ENCODE measurements around the gene DCANP1. TPM values are rescaled to one million over a fixed set of nuclear protein-coding genes. Genes with fewer than 3 reads are reported as not detected.
"Not testable (repeated sequence)": the region's sequence is repeated elsewhere in the genome, so short reads cannot be mapped to it uniquely, and the experiment has no call there.

DCANP1 gene
- polyA plus RNA-seq = 0.45 TPM
- long read RNA-seq, donor 1 = 0 reads
- long read RNA-seq, donor 2, partial matches to known transcripts = 0 of 2 reads
- long read RNA-seq, donor 2, other reads (novel, unspliced or antisense) = 0 of 2 reads
- long read RNA-seq, donor 3, transcript DCANP1-201 (1 exons, 3,135 nt) = major isoform, 5 of 5 reads
- long read RNA-seq, donor 3, partial matches to known transcripts = 0 of 5 reads
- long read RNA-seq, donor 3, other reads (novel, unspliced or antisense) = 0 of 5 reads
- long read RNA-seq, donor 4, partial matches to known transcripts = 0 of 1 reads
- long read RNA-seq, donor 4, other reads (novel, unspliced or antisense) = 0 of 1 reads
- long read RNA-seq, donor 5, partial matches to known transcripts = 0 of 3 reads
- long read RNA-seq, donor 5, other reads (novel, unspliced or antisense) = 0 of 3 reads
- long read RNA-seq, donor 6 = 0 reads
- long read RNA-seq, donor 7 = 0 reads
- long read RNA-seq, donor 8, partial matches to known transcripts = 0 of 3 reads
- long read RNA-seq, donor 8, other reads (novel, unspliced or antisense) = 0 of 3 reads
- long read RNA-seq, donor 9, partial matches to known transcripts = 0 of 1 reads
- long read RNA-seq, donor 9, other reads (novel, unspliced or antisense) = 0 of 1 reads
- long read RNA-seq, donor 10, partial matches to known transcripts = 0 of 3 reads
- long read RNA-seq, donor 10, other reads (novel, unspliced or antisense) = 0 of 3 reads
- long read RNA-seq, donor 11, partial matches to known transcripts = 0 of 1 reads
- long read RNA-seq, donor 11, other reads (novel, unspliced or antisense) = 0 of 1 reads

- no peak within 1 kb of the TSS for H3K4me3 ChIP-seq (ENCODE audit: low read length)
- no CpG with 5 or more reads among the region's 5 CpGs for WGBS (ENCODE audit: insufficient coverage, low lambda C conversion rate)
- no peak for DNase-seq
- H3K27ac ChIP-seq (ENCODE audit: low read length) = no peak within 1 kb of the TSS
- H3K4me1 ChIP-seq (ENCODE audit: control insufficient read depth, insufficient read depth, low read length) = no peaks in the 10 kb centered on the region
- no peaks in the 10 kb centered on the region for H3K9me3 ChIP-seq (ENCODE audit: control insufficient read depth, low read depth, low read length)
- H3K36me3 ChIP-seq (ENCODE audit: control insufficient read depth, insufficient read depth, low read length) = no peaks in the 10 kb centered on the region
- H3K27me3 ChIP-seq (ENCODE audit: control insufficient read depth, insufficient read depth, low read length) = peaks cover 10% of the 10 kb centered on the region
Observed at GRCh38 chr5:135447298-135447929, at the start of gene DCANP1. Gene DCANP1, minus strand, starts transcription at chr5:135447348. Its CDS starts 240 bp downstream, at chr5:135447108.

DNA sequence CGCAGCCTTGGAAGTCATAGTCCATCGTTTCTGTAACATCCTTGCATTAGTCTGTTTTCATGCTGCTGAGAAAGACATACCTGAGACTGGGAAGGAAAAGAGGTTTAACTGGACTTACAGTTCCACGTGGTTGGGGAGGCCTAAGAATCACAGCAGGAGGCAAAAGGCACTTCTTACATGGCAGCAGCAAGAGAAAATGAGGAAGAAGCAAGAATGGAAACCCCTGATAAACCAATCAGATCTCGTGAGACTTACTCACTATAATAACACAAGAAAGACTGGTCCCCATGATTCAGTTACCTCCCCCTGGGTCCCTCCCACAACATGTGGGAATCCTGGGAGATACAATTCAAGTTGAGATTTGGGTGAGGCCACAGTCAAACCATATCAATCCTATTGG is 48.4 kb upstream of the DCANP1 start:
- not testable (repeated sequence) for H3K4me1 ChIP-seq (ENCODE audit: control insufficient read depth, insufficient read depth, low read length); H3K4me3 ChIP-seq (ENCODE audit: low read length); DNase-seq; H3K36me3 ChIP-seq (ENCODE audit: control insufficient read depth, insufficient read depth, low read length); H3K27ac ChIP-seq (ENCODE audit: low read length); H3K9me3 ChIP-seq (ENCODE audit: control insufficient read depth, low read depth, low read length)
- 60% methylated on average over 1 of the region's 4 CpGs for WGBS (ENCODE audit: insufficient coverage, low lambda C conversion rate)
- H3K27me3 ChIP-seq (ENCODE audit: control insufficient read depth, insufficient read depth, low read length) = peaks cover 78% of the 10 kb centered on the region

DNA sequence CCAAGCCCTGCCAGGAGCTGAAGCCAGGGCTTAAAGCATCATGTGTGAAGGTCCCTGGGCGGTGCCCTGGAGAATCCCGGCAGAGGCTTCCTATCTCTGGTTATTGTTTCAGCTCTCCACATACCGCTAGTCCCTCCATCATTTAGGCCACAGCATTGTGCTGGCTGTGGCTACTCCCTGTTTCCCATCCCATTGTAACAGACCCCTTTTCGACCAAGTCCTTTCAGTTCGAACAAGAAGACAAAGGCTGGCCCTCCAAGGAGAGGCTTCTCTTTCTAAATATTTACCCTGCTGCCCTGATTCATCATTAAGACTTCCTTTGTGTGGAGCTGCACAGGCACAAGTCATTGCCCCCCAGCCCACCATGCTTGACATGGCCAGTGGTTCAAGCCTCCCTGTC is 47.0 kb upstream of the DCANP1 start:
- Histone ChIP-seq H3K9me3 (ENCODE audit: control insufficient read depth, low read depth, low read length) (peaks cover 5% of the 10 kb centered on the region), H3K27me3 (ENCODE audit: control insufficient read depth, insufficient read depth, low read length) (peaks cover 87% of the 10 kb centered on the region), H3K4me3 (ENCODE audit: low read length) (no peak overlapping the region), H3K4me1 (ENCODE audit: control insufficient read depth, insufficient read depth, low read length) (peaks cover 11% of the 10 kb centered on the region), H3K27ac (ENCODE audit: low read length) (no peak overlapping the region), H3K36me3 (ENCODE audit: control insufficient read depth, insufficient read depth, low read length) (no peaks in the 10 kb centered on the region)
- no peak for DNase-seq
- 100% methylated on average over 1 of the region's 5 CpGs for WGBS (ENCODE audit: insufficient coverage, low lambda C conversion rate)

GRCh38 chr5:135493406-135494180 is 46.4 kb upstream of the DCANP1 start:
- Histone ChIP-seq H3K9me3 (ENCODE audit: control insufficient read depth, low read depth, low read length) (peaks cover 9% of the 10 kb centered on the region), H3K27ac (ENCODE audit: low read length) (no peak overlapping the region), H3K36me3 (ENCODE audit: control insufficient read depth, insufficient read depth, low read length) (no peaks in the 10 kb centered on the region), H3K4me3 (ENCODE audit: low read length) (no peak overlapping the region), H3K27me3 (ENCODE audit: control insufficient read depth, insufficient read depth, low read length) (peaks cover 87% of the 10 kb centered on the region), H3K4me1 (ENCODE audit: control insufficient read depth, insufficient read depth, low read length) (peaks cover 17% of the 10 kb centered on the region)
- DNase-seq = no peak
- WGBS (ENCODE audit: insufficient coverage, low lambda C conversion rate) = no CpG with 5 or more reads among the region's 8 CpGs

DNA sequence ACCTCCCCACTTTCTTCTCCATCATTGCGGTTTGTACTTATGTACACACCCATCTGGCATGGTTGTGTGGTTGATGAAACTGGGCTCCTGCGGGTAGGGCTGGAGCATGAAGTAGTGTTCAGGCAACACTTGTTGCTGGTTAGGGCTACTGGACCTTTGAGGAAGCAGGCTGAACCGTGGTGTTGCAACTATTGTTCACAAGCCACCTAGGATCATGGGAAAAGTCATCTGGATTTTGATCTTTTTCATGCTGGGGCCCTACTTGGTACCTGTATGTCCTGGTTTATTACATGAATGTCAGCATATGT is 45.1 kb upstream of the DCANP1 start:
- DNase-seq = no peak
- Histone ChIP-seq H3K4me3 (ENCODE audit: low read length) (no peak overlapping the region), H3K4me1 (ENCODE audit: control insufficient read depth, insufficient read depth, low read length) (peaks cover 18% of the 10 kb centered on the region), H3K36me3 (ENCODE audit: control insufficient read depth, insufficient read depth, low read length) (no peaks in the 10 kb centered on the region), H3K27me3 (ENCODE audit: control insufficient read depth, insufficient read depth, low read length) (peaks cover 87% of the 10 kb centered on the region), H3K27ac (ENCODE audit: low read length) (no peak overlapping the region), H3K9me3 (ENCODE audit: control insufficient read depth, low read depth, low read length) (peaks cover 10% of the 10 kb centered on the region)
- WGBS (ENCODE audit: insufficient coverage, low lambda C conversion rate) = no CpG with 5 or more reads among the region's 3 CpGs

GRCh38 chr5:135491552-135492318 is 44.6 kb upstream of the DCANP1 start:
- peak; percentile 6 to 35 for DNase-seq
- Histone ChIP-seq H3K27me3 (ENCODE audit: control insufficient read depth, insufficient read depth, low read length) (peaks cover 88% of the 10 kb centered on the region), H3K9me3 (ENCODE audit: control insufficient read depth, low read depth, low read length) (peaks cover 10% of the 10 kb centered on the region), H3K27ac (ENCODE audit: low read length) (no peak overlapping the region), H3K4me1 (ENCODE audit: control insufficient read depth, insufficient read depth, low read length) (peaks cover 18% of the 10 kb centered on the region), H3K4me3 (ENCODE audit: low read length) (no peak overlapping the region), H3K36me3 (ENCODE audit: control insufficient read depth, insufficient read depth, low read length) (no peaks in the 10 kb centered on the region)
- WGBS (ENCODE audit: insufficient coverage, low lambda C conversion rate) = no CpG with 5 or more reads among the region's 40 CpGs

DNA sequence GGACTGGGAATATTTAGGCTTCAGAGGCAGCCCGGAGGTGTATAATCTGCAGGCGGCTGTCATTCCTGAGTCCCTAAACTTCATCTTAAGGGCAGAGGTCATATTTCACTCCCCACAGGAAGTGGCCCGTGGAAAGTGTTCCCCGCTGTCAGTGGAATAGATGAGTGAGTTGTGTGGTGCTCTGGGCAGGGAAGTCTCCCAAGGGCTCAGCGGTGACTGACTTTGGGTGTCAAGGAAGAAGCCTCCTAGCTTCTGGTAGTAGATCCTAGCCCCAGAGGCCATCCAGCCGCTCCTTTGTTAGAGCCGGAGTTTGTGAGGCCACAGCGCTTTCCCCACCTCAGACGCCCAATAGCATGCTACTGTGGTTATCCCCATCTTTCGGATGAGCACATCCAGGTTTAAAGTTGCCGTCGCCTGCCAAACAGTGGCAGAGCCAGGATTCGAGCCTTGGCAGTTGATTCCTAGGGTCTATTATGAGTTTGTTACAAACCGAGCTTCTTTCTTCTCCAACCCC is 43.9 kb upstream of the DCANP1 start:
- peaks cover 18% of the 10 kb centered on the region for H3K4me1 ChIP-seq (ENCODE audit: control insufficient read depth, insufficient read depth, low read length)
- DNase-seq = no peak
- H3K27me3 ChIP-seq (ENCODE audit: control insufficient read depth, insufficient read depth, low read length) = peaks cover 90% of the 10 kb centered on the region
- no CpG with 5 or more reads among the region's 14 CpGs for WGBS (ENCODE audit: insufficient coverage, low lambda C conversion rate)
- peaks cover 10% of the 10 kb centered on the region for H3K9me3 ChIP-seq (ENCODE audit: control insufficient read depth, low read depth, low read length)
- H3K36me3 ChIP-seq (ENCODE audit: control insufficient read depth, insufficient read depth, low read length) = no peaks in the 10 kb centered on the region
- H3K4me3 ChIP-seq (ENCODE audit: low read length) = no peak overlapping the region
- no peak overlapping the region for H3K27ac ChIP-seq (ENCODE audit: low read length)

- peaks cover 18% of the 10 kb centered on the region for H3K4me1 ChIP-seq (ENCODE audit: control insufficient read depth, insufficient read depth, low read length)
- no peak for DNase-seq
- WGBS (ENCODE audit: insufficient coverage, low lambda C conversion rate) = no CpG with 5 or more reads among the region's 49 CpGs
- no peaks in the 10 kb centered on the region for H3K36me3 ChIP-seq (ENCODE audit: control insufficient read depth, insufficient read depth, low read length)
- no peak overlapping the region for H3K4me3 ChIP-seq (ENCODE audit: low read length)
- H3K27me3 ChIP-seq (ENCODE audit: control insufficient read depth, insufficient read depth, low read length) = peaks cover 97% of the 10 kb centered on the region
- peaks cover 10% of the 10 kb centered on the region for H3K9me3 ChIP-seq (ENCODE audit: control insufficient read depth, low read depth, low read length)
- no peak overlapping the region for H3K27ac ChIP-seq (ENCODE audit: low read length)
Observed at GRCh38 chr5:135490245-135491037, 43.3 kb upstream of the DCANP1 start.

All from large intestine (tissue), 12 donors.